HuH-7.5 (cell line): ENCODE data around the gene MGLL.
"Not testable (repeated sequence)": the region's sequence is repeated elsewhere in the genome, so short reads cannot be mapped to it uniquely, and the experiment has no call there.

Experiments used
- DNase-seq: peaks from one replicate; pipeline ENCODE4 v3.0.0; 2011; ENCODE audit warnings: low spot score

Gene MGLL

GRCh38 chr3:127688416-127689265 lies 133.7 kb downstream of the MGLL start:
- DNase-seq: no peak

DNA sequence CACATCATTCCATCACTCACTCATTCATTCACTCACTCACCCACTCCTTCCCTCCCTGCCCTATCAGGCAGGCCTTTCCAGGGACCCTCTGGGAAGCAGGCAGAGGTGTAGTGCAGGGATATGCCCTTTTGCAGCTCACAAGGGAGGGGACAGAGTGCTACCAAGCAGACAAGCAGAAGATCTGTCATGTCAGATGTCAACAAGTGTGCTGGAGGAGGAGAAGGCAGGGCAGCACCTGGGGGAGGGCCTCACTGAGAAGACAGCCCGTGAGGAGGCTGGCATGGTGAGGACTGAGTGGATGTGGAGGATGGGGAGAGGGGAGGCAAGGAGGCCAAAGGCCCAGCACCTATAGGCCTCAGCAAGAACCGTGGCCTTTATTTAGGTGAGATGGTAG lies 134.3 kb downstream of the MGLL start:
- DNase-seq: no peak

GRCh38 chr3:127687228-127687737 lies 135.0 kb downstream of the MGLL start:
- DNase-seq: no peak

GRCh38 chr3:127686512-127686894 lies 135.8 kb downstream of the MGLL start:
- no peak for DNase-seq

GRCh38 chr3:127685708-127686511 lies 136.4 kb downstream of the MGLL start:
- no peak for DNase-seq

GRCh38 chr3:127684871-127685707 lies 137.2 kb downstream of the MGLL start:
- DNase-seq: no peak

GRCh38 chr3:127682561-127682960 lies 139.8 kb downstream of the MGLL start:
- no peak for DNase-seq

- DNase-seq: not testable (repeated sequence)
Observed at GRCh38 chr3:127682175-127682554, 140.2 kb downstream of the MGLL start.

GRCh38 chr3:127680798-127681221 lies 141.5 kb downstream of the MGLL start:
- DNase-seq: no peak

DNA sequence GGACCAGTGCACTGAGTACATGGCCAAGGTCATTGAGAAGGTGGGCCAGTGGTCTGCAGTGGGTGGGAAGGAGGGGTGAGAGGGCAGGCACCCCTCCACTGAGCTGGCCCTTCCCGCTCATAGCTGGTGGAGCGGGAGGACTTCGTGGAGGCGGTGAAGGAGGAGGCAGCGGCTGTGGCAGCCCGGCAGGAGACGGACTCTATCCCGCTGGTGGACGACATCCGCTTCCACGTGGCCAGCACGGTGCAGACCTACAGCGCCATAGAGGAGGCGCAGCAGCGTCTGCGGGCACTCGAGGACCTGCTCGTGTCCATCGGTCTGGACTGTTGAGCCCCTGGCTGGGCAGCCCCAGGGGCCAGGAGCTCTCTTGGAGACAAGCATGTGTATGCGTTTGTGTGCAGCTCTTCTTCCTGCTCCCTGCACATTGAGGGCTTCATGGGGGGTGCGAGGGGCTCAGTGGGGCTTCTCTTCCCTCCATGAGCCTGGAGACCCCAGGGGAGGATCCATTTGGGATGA lies 142.1 kb downstream of the MGLL start:
- DNase-seq: no peak

DNA sequence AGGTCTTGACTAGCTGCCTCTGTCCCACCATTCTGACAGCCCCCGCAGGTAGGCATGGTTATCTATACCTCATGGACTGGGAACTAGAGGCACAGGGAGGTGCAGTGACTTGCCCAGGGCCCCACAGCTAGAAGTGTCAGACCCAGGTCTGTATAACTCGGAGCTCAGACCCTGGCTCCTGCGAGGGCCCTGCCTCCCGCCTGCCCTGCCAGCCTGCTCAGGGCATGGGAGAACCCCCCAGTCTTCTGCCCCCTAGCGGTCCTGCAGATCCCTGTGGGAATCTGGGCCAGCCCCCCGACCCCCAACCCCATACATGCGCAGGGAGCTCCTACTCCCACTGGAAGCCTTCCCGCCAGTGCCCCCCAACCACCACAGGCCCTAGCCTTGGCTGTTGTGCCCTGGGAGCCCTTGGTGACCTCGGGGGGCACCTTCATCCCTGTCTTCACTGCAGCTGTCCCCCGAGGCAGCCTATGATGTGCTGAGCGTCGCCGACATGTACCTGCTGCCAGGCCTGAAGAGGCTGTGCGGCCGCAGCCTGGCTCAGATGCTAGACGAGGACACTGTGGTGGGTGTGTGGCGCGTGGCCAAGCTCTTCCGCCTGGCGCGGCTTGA lies 142.7 kb downstream of the MGLL start:
- DNase-seq: no peak

- no peak for DNase-seq
Observed at GRCh38 chr3:127678611-127679533, 143.4 kb downstream of the MGLL start.

DNA sequence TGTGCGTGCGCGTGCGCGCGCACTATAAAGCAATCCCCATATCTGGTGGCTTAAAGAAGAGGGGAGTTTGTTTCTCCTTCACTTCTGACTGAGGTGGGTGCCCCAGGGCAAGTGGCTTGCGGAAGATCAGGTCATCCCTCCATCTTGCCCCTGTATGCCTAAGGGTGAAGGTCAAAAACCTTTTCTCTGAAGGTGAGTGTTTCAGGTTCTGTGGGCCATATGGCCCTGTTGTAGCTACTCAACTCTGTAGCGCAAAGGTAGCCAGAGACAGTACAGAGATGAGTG lies 144.1 kb downstream of the MGLL start:
- no peak for DNase-seq

DNA sequence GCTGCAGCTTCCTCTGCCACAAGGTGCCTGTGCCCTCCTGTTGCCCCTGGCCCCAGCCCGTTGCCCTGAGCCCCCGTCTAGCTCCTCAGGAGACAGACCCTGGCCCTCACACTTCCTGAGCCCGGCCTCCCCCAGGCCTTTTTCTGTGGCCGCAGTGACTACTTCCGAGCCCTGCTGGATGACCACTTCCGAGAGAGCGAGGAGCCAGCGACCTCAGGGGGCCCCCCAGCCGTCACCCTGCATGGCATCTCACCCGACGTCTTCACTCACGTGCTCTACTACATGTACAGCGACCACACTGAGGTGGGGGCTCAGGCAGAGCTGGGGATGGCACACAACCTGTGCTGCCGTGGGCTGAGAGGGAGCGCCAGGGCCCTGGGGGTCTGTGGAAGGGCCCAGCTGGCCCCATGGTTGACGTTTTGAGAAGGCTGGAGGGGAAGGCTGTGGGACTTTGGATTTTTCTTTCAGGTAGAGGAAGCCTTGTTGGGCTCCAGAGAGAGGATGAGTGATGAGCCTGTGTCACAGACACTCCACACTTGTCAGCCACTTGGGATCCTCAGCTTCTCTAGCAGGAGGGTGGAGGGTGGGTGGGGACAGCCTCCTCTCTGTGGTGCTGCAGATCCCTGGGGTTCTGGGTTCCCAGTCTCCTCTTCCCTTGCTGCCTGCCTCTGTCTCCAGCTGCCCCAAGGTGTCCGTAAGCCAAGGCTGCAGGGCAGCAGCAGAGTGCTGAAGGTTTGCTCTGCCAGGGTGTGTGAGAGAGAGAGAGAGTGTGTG lies 144.6 kb downstream of the MGLL start:
- no peak for DNase-seq

DNA sequence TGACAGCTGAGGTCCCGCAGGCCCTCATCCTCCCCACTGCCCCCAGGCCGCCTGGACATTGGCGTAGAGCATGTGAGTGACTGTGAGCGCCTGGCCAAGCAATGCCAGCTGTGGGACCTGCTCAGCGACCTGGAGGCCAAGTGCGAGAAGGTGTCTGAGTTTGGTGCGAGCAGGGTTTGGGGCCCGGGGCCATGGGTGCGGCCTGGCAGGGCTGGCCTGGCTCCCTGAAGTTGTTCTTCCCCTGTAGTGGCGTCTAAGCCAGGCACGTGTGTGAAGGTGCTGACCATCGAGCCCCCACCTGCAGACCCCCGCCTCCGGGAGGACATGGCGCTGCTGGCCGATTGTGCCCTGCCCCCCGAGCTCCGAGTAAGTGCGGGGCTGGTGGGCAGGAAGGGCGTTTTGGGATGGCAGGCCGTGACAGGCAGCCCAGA lies 145.4 kb downstream of the MGLL start:
- no peak for DNase-seq

DNA sequence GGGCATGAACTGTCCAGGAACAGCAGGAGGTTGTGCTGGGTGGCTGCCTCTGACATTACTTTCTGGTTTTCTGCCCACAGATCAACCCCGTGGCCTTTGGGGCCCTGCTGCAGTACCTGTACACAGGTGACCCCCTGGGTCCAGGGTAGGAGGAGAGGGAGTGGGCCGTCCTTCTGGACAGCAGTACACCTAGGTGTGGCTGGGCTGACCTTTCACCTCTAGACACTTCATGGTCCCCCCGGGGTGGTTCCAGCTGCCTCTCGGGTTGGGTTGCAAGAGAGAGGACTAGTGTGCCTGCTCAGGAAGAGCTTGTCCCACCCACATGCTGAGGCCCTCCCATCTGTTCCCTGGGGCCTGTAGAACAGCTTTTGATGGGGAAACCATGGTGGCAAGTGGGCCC lies 145.9 kb downstream of the MGLL start:
- DNase-seq: no peak

GRCh38 chr3:127675651-127676391 lies 146.5 kb downstream of the MGLL start:
- DNase-seq: no peak

GRCh38 chr3:127674790-127675189 lies 147.5 kb downstream of the MGLL start:
- DNase-seq: no peak

DNA sequence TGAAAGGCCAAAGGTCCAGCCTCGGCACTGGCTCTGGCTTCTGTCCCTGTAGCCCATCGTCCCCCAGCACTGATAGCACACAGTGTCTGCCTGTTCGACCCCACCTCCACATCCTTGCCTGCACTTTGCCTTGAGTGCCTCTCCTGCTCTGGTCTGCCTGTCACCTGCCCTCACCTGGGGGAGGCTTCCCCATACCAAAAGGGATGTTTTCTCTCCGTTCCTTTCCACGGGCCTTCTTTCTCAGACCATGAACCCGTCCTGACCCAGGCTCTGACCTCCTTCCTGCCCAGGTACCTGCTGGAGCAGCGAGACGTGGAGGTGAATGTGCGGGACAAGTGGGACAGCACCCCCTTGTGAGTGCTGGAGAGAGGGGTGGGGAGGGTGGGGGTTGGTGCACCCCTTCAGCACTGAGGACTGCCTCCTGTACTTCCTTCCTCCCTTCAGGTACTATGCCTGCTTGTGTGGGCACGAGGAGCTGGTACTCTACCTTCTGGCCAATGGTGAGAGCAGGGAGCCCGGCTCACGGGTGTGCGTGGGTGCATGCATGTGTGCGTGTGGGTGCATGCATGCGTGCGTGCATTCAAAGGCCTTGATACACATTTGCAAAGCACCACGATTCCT lies 148.1 kb downstream of the MGLL start:
- no peak for DNase-seq
